BJ (cell line): ENCODE measurements around the gene ZC3H8. TPM values are rescaled to one million over a fixed set of nuclear protein-coding genes. Genes with fewer than 3 reads are reported as not detected.

Experiments used
- CTCF ChIA-PET: fragments of 350-600 bp; formaldehyde crosslinking; extraction: SDS; loops from one replicate; lab custom pipeline; 2021; ENCODE audit warnings: antibody characterized with exemption, inconsistent platforms; lab: Yijun Ruan, JAX
- POLR2A ChIA-PET: fragments of 300-600 bp; sonication (Branson Sonifier 250); formaldehyde crosslinking; extraction: SDS; loops from one replicate; lab custom pipeline; 2021; ENCODE audit warnings: antibody characterized with exemption; lab: Charles Lee
- DNase-seq: peaks from one replicate; pipeline ENCODE4 v3.0.0-alpha.2; 2011; ENCODE audit warnings: low read depth
- H3K27me3 ChIP-seq: 2 replicates; pipeline ENCODE4 v1.6.0; 2011; ENCODE audit warnings: low read length; ENCODE audit not compliant: control insufficient read depth, insufficient read depth
- H3K36me3 ChIP-seq: 2 replicates; pipeline ENCODE4 v1.5.1; 2011; ENCODE audit warnings: low read length; ENCODE audit not compliant: control insufficient read depth, insufficient read depth
- H3K4me3 ChIP-seq: 2 replicates; pipeline ENCODE4 v1.5.1; 2011; ENCODE audit warnings: low read depth, mild to moderate bottlenecking, control low read depth, low read length
- CTCF ChIP-seq: IDR thresholded peaks from 2 replicates; pipeline ENCODE4 v1.5.1; 2011; ENCODE audit warnings: low read depth, mild to moderate bottlenecking, control low read depth, inconsistent platforms, low read length, moderate library complexity; ENCODE audit not compliant: insufficient read depth
- polyA plus RNA-seq: library from polyadenylated mRNA; depleted of rRNA; stranded (reverse); fragments of >200 nt; gene quantifications from 2 replicates; pipeline ENCODE4 v1.2.3, GENCODE V29; 2011

The ZC3H8 gene
- polyA plus RNA-seq, 1 experiment, result 0.99 TPM

- CTCF ChIA-PET, result interaction anchor here (1.8 kb wide), 1 partner anchor 11 kb away, joined by 4 read pairs; no protein-coding TSS in a partner anchor
Measured at GRCh38 chr2:112175333-112175732, 79.5 kb downstream of the ZC3H8 start.

DNA sequence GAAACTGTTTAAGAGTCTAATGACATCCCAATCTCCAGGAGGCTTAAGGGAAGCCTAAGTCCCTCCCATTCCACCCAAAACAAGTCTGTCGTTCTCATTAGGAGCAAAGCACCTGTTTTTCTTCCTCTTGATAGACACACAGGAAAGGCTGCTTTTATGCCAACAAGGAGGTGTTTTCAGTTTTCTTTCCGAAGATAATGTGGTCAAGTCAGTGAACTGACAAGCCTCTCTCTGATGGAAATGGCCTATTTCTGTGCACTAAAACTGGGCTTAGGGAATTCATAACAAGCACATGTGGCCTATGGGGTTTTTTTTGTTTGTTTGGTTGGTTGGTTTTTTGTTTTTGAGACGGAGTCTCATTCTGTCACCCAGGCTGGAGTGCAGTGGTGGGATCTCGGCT lies 80.5 kb downstream of the ZC3H8 start:
- Histone ChIP-seq H3K27me3 (no peaks in the 10 kb centered on the region), H3K36me3 (no peaks in the 10 kb centered on the region), H3K4me3 (no peak overlapping the region)
- ChIA-PET POLR2A (interaction anchor here (0.6 kb wide), 1 partner anchor 79 kb away, joined by 3 read pairs; no protein-coding TSS in a partner anchor), CTCF (interaction anchor here (1.0 to 1.6 kb wide), 2 partner anchors 10 to 11 kb away, joined by 4 read pairs; no protein-coding TSS in a partner anchor)
- TF ChIP-seq CTCF, result no peak
- DNase-seq, result no peak

More at GRCh38 chr2:112175333-112175732, 79.5 kb downstream of the ZC3H8 start:
- no peak for DNase-seq
- no peaks in the 10 kb centered on the region for H3K27me3 ChIP-seq
- H3K36me3 ChIP-seq, result no peaks in the 10 kb centered on the region
- POLR2A ChIA-PET, result no interaction called here
- no peak for TF ChIP-seq CTCF
- H3K4me3 ChIP-seq, result no peak overlapping the region

DNA sequence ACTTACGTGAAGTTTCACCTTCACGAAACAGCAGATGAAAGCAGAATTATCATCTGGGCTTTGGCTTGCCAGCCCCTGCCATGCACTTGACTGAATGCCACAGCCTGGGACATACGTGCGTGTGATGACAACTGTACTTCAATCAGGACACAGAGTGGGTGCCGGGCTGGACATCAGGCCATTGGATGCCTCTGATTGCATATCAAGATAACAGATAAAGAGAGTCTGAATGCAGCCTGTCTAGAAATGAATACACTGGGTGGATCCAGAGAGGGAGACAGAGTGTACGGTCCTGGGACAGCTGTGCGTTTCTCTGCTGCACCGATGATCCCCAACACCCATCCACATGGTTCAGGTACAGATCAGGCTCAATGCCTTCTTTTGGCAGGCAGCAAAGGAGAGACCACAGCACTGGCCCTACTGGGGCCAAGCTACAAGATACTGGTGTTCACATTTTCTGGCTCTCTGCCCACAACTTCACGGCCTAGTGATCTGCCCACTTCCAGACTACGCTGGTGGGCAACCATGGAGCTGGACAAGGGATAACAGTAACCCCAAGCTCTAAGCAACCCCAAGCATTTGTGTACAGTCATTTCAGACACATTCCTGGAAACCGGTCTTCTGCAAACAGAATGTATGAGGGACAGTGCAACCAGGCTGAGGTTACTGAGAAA lies 81.1 kb downstream of the ZC3H8 start:
- DNase-seq, result no peak
- CTCF ChIA-PET, result interaction anchor here (1.0 to 1.6 kb wide), 2 partner anchors 10 to 11 kb away, joined by 4 read pairs; no protein-coding TSS in a partner anchor
- H3K36me3 ChIP-seq, result no peaks in the 10 kb centered on the region
- no peak for TF ChIP-seq CTCF
- H3K27me3 ChIP-seq, result no peaks in the 10 kb centered on the region
- H3K4me3 ChIP-seq, result no peak overlapping the region
- POLR2A ChIA-PET, result no interaction called here

DNA sequence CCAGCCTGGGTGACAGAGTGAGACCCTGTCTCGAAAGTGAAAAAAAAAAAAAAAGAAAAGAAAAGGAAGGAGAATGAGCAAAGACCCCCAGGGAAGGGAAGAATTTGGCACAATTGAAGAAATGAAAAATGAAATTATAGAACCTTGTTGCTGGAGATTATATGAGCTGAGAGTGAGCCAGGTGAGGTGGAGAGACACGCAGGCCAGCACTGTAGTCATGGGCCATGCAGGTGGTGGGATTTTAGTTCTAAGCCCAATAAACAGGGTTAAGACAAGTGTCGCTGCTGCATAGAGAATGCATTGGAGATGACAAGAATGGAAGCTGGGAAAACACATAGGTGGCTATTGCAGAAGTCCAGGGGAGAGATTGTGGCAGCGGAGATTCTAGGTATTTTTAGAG lies 84.3 kb downstream of the ZC3H8 start:
- Histone ChIP-seq H3K36me3 (no peaks in the 10 kb centered on the region), H3K27me3 (no peaks in the 10 kb centered on the region), H3K4me3 (no peak overlapping the region)
- no peak for TF ChIP-seq CTCF
- no peak for DNase-seq
- CTCF ChIA-PET, result no interaction called here
- POLR2A ChIA-PET, result no interaction called here

GRCh38 chr2:112168422-112169124 lies 86.3 kb downstream of the ZC3H8 start:
- no peak for DNase-seq
- Histone ChIP-seq H3K36me3 (no peaks in the 10 kb centered on the region), H3K27me3 (no peaks in the 10 kb centered on the region), H3K4me3 (no peak overlapping the region)
- ChIA-PET POLR2A (no interaction called here), CTCF (no interaction called here)
- TF ChIP-seq CTCF, result no peak
